Duodenal mucosa (tissue), 2 donors: ENCODE data around the gene BOK.

Experiments
- H3K27ac ChIP-seq: one replicate; pipeline ENCODE4 v1.7.0; 2013; ENCODE audit warnings: low read depth, low read length
- H3K27me3 ChIP-seq, 2 donors: one replicate each; pipeline ENCODE4 v1.7.0; 2013; ENCODE audit warnings: low read length in 2 of 2, control low read depth in 1 of 2; ENCODE audit not compliant: insufficient read depth in 2 of 2, control insufficient read depth in 1 of 2
- H3K36me3 ChIP-seq, 2 donors: one replicate each; pipeline ENCODE4 v1.7.0; 2013; ENCODE audit warnings: low read length in 2 of 2, control low read depth in 1 of 2; ENCODE audit not compliant: insufficient read depth in 2 of 2, control insufficient read depth in 1 of 2
- H3K4me1 ChIP-seq, 2 donors: one replicate each; pipeline ENCODE4 v1.7.0; 2013; ENCODE audit warnings: low read length in 2 of 2, control low read depth in 1 of 2; ENCODE audit not compliant: insufficient read depth in 2 of 2, control insufficient read depth in 1 of 2
- H3K4me3 ChIP-seq, 2 donors: one replicate each; pipeline ENCODE4 v1.7.0; 2013; ENCODE audit warnings: low read length in 2 of 2, low read depth in 1 of 2
- H3K9ac ChIP-seq, 2 donors: one replicate each; pipeline ENCODE4 v1.7.0; 2013; ENCODE audit warnings: low read length in 2 of 2, low read depth in 1 of 2
- H3K9me3 ChIP-seq, 2 donors: one replicate each; pipeline ENCODE4 v1.7.0; 2013; ENCODE audit warnings: low read length in 2 of 2, control low read depth in 1 of 2; ENCODE audit not compliant: control insufficient read depth in 1 of 2

BOK gene

GRCh38 chr2:241555711-241556110 is 2.8 kb upstream of the BOK start:
- no peak overlapping the region for H3K9ac ChIP-seq
- H3K36me3 ChIP-seq, result no peaks in the 10 kb centered on the region
- H3K27me3 ChIP-seq, result peaks cover 0 to 9% of the 10 kb centered on the region in 2 donors
- no peak overlapping the region for H3K4me3 ChIP-seq
- H3K9me3 ChIP-seq, result no peaks in the 10 kb centered on the region
- H3K4me1 ChIP-seq, result peaks cover 9 to 12% of the 10 kb centered on the region in 2 donors
- H3K27ac ChIP-seq, result no peak overlapping the region

- Histone ChIP-seq H3K9ac (no peak overlapping the region), H3K36me3 (no peaks in the 10 kb centered on the region), H3K9me3 (no peaks in the 10 kb centered on the region), H3K27me3 (peaks cover 0 to 9% of the 10 kb centered on the region in 2 donors), H3K4me1 (peaks cover 9% of the 10 kb centered on the region in 2 donors), H3K4me3 (no peak overlapping the region), H3K27ac (no peak overlapping the region)
Measured at GRCh38 chr2:241556746-241557145, 1.8 kb upstream of the BOK start.

GRCh38 chr2:241559323-241560161 is 997 bp downstream of the BOK start:
- Histone ChIP-seq H3K9me3 (no peaks in the 10 kb centered on the region), H3K36me3 (no peaks in the 10 kb centered on the region), H3K4me3 (peak overlapping the region; percentile 58 to 70), H3K4me1 (peaks cover 9% of the 10 kb centered on the region in 2 donors), H3K27ac (peak overlapping the region; percentile 25), H3K9ac (peak overlapping the region; percentile 12 to 54), H3K27me3 (peaks cover 0 to 9% of the 10 kb centered on the region in 2 donors)

- no peaks in the 10 kb centered on the region for H3K9me3 ChIP-seq
- peak overlapping the region; percentile 58 to 70 for H3K4me3 ChIP-seq
- peak overlapping the region; percentile 20 for H3K27ac ChIP-seq
- peaks cover 9% of the 10 kb centered on the region in 2 donors for H3K4me1 ChIP-seq
- H3K9ac ChIP-seq, result peak overlapping the region in 1 of 2 donors; percentile 54
- H3K27me3 ChIP-seq, result peaks cover 0 to 9% of the 10 kb centered on the region in 2 donors
- no peaks in the 10 kb centered on the region for H3K36me3 ChIP-seq
Measured at GRCh38 chr2:241560162-241560882, 1.8 kb downstream of the BOK start.

- peaks cover 0 to 9% of the 10 kb centered on the region in 2 donors for H3K27me3 ChIP-seq
- no peaks in the 10 kb centered on the region for H3K36me3 ChIP-seq
- peaks cover 9% of the 10 kb centered on the region in 2 donors for H3K4me1 ChIP-seq
- H3K27ac ChIP-seq, result no peak overlapping the region
- no peak overlapping the region for H3K4me3 ChIP-seq
- no peaks in the 10 kb centered on the region for H3K9me3 ChIP-seq
- H3K9ac ChIP-seq, result no peak overlapping the region
Measured at GRCh38 chr2:241560883-241561474, 2.4 kb downstream of the BOK start.

- H3K36me3 ChIP-seq, result no peaks in the 10 kb centered on the region
- no peak overlapping the region for H3K4me3 ChIP-seq
- peaks cover 9% of the 10 kb centered on the region in 2 donors for H3K4me1 ChIP-seq
- H3K27ac ChIP-seq, result no peak overlapping the region
- H3K9me3 ChIP-seq, result no peaks in the 10 kb centered on the region
- no peak overlapping the region for H3K9ac ChIP-seq
- peaks cover 0 to 9% of the 10 kb centered on the region in 2 donors for H3K27me3 ChIP-seq
Measured at GRCh38 chr2:241561832-241562231, 3.3 kb downstream of the BOK start.

GRCh38 chr2:241562269-241562891 is 3.8 kb downstream of the BOK start:
- H3K4me1 ChIP-seq, result peaks cover 9% of the 10 kb centered on the region in 2 donors
- peaks cover 0 to 9% of the 10 kb centered on the region in 2 donors for H3K27me3 ChIP-seq
- H3K9ac ChIP-seq, result no peak overlapping the region
- H3K9me3 ChIP-seq, result no peaks in the 10 kb centered on the region
- H3K27ac ChIP-seq, result no peak overlapping the region
- H3K36me3 ChIP-seq, result no peaks in the 10 kb centered on the region
- H3K4me3 ChIP-seq, result no peak overlapping the region

- Histone ChIP-seq H3K9ac (no peak overlapping the region), H3K4me1 (peaks cover 9% of the 10 kb centered on the region in 2 donors), H3K4me3 (no peak overlapping the region), H3K27ac (no peak overlapping the region), H3K27me3 (peaks cover 0 to 9% of the 10 kb centered on the region in 2 donors), H3K9me3 (no peaks in the 10 kb centered on the region), H3K36me3 (no peaks in the 10 kb centered on the region)
Measured at GRCh38 chr2:241563031-241563507, 4.5 kb downstream of the BOK start.

GRCh38 chr2:241563571-241563980 is 5.0 kb downstream of the BOK start:
- H3K27ac ChIP-seq, result no peak overlapping the region
- H3K4me1 ChIP-seq, result peaks cover 9% of the 10 kb centered on the region in 2 donors
- no peak overlapping the region for H3K4me3 ChIP-seq
- H3K27me3 ChIP-seq, result peaks cover 0 to 9% of the 10 kb centered on the region in 2 donors
- no peaks in the 10 kb centered on the region for H3K9me3 ChIP-seq
- no peaks in the 10 kb centered on the region for H3K36me3 ChIP-seq
- no peak overlapping the region for H3K9ac ChIP-seq
